ENCODE measurements around the gene RABAC1. TPM values are rescaled to one million over a fixed set of nuclear protein-coding genes. Genes with fewer than 3 reads are reported as not detected.
A peak's percentile ranks its signal among the peaks of the same experiment; 100 is the strongest.

Gene RABAC1
- total and polyA plus RNA-seq, 2 of the 13 experiments (the other 11 are each of a cell fraction or from before 2014, with no cell fraction given) = 37.4 to 74.0 TPM

- TF ChIP-seq, protein P1, sequence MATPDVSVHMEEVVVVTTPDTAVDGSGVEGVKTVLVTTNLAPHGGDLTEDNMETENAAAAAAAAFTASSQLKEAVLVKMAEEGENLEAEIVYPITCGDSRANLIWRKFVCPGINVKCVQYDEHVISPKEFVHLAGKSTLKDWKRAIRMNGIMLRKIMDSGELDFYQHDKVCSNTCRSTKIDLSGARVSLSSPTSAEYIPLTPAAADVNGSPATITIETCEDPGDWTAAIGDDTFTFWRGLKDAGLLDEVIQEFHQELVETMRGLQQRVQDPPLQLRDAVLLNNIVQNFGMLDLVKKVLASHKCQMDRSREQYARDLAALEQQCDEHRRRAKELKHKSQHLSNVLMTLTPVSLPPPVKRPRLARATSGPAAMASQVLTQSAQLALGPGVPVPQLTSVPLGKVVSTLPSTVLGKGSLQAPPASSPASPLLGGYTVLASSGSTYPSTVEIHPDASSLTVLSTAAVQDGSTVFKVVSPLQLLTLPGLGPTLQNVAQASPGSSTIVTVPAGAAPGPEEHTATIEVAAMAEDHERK (CRISPR knock-in tag; IDR thresholded peaks at IDR 0.05; ENCODE audit: low read depth) = peak; percentile 96
- TF ChIP-seq CBX5 (CRISPR knock-in tag; IDR thresholded peaks at IDR 0.05; ENCODE audit: borderline replicate concordance) (no peak), NR0B2 (CRISPR knock-in tag; IDR thresholded peaks at IDR 0.05) (no peak), TAF15 (IDR thresholded peaks at IDR 0.05; ENCODE audit: low read depth, low read length, poor library complexity, severe bottlenecking) (no peak), ZNF451 (CRISPR knock-in tag; IDR thresholded peaks at IDR 0.05) (peak; percentile 68; the same call in 1 of the 2 replicates), NONO (IDR thresholded peaks at IDR 0.05) (no peak), NONO (CRISPR knock-in tag; conservative IDR thresholded peaks at IDR 0.05) (0 out of 2 replicates have a peak, but pooled peaks have one; percentile 31), KMT2A (CRISPR knock-in tag; IDR thresholded peaks at IDR 0.05) (no peak), SNAI1 (CRISPR knock-in tag; IDR thresholded peaks at IDR 0.05; ENCODE audit: borderline replicate concordance) (no peak), FOXO1 (CRISPR knock-in tag; IDR thresholded peaks at IDR 0.05) (0 out of 2 replicates have a peak, but pooled peaks have one; percentile 5), ZNF205 (CRISPR knock-in tag; IDR thresholded peaks at IDR 0.05) (no peak), ZNF383 (CRISPR knock-in tag; IDR thresholded peaks at IDR 0.05; ENCODE audit: borderline replicate concordance) (no peak), ZNF317 (CRISPR knock-in tag; IDR thresholded peaks at IDR 0.05) (0 out of 2 replicates have a peak, but pooled peaks have one; percentile 61), ZNF552 (CRISPR knock-in tag; IDR thresholded peaks at IDR 0.05; ENCODE audit: borderline replicate concordance) (no peak), HNRNPLL (IDR thresholded peaks at IDR 0.05; ENCODE audit: low read depth, low read length, poor library complexity, severe bottlenecking) (peak; percentile 39), RFXAP (CRISPR knock-in tag; IDR thresholded peaks at IDR 0.05; ENCODE audit: borderline replicate concordance) (no peak), GRHL1 (CRISPR knock-in tag; conservative IDR thresholded peaks at IDR 0.05) (no peak), ZNF567 (CRISPR knock-in tag; IDR thresholded peaks at IDR 0.05; ENCODE audit: borderline replicate concordance) (no peak)
- TF ChIP-seq, protein P2, sequence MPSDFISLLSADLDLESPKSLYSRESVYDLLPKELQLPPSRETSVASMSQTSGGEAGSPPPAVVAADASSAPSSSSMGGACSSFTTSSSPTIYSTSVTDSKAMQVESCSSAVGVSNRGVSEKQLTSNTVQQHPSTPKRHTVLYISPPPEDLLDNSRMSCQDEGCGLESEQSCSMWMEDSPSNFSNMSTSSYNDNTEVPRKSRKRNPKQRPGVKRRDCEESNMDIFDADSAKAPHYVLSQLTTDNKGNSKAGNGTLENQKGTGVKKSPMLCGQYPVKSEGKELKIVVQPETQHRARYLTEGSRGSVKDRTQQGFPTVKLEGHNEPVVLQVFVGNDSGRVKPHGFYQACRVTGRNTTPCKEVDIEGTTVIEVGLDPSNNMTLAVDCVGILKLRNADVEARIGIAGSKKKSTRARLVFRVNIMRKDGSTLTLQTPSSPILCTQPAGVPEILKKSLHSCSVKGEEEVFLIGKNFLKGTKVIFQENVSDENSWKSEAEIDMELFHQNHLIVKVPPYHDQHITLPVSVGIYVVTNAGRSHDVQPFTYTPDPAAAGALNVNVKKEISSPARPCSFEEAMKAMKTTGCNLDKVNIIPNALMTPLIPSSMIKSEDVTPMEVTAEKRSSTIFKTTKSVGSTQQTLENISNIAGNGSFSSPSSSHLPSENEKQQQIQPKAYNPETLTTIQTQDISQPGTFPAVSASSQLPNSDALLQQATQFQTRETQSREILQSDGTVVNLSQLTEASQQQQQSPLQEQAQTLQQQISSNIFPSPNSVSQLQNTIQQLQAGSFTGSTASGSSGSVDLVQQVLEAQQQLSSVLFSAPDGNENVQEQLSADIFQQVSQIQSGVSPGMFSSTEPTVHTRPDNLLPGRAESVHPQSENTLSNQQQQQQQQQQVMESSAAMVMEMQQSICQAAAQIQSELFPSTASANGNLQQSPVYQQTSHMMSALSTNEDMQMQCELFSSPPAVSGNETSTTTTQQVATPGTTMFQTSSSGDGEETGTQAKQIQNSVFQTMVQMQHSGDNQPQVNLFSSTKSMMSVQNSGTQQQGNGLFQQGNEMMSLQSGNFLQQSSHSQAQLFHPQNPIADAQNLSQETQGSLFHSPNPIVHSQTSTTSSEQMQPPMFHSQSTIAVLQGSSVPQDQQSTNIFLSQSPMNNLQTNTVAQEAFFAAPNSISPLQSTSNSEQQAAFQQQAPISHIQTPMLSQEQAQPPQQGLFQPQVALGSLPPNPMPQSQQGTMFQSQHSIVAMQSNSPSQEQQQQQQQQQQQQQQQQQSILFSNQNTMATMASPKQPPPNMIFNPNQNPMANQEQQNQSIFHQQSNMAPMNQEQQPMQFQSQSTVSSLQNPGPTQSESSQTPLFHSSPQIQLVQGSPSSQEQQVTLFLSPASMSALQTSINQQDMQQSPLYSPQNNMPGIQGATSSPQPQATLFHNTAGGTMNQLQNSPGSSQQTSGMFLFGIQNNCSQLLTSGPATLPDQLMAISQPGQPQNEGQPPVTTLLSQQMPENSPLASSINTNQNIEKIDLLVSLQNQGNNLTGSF (CRISPR knock-in tag; IDR thresholded peaks at IDR 0.05) = no peak
Measured at GRCh38 chr19:41959056-41960053, at the start of gene RABAC1 (continued).

Measured in HepG2 (cell line).